MG63 (cell line): ENCODE results near the gene ADIRF. TPM values are rescaled to one million over a fixed set of nuclear protein-coding genes. Genes with fewer than 3 reads are reported as not detected.
A peak's percentile ranks its signal among the peaks of the same experiment; 100 is the strongest.
"Not testable (repeated sequence)": the region's sequence is repeated elsewhere in the genome, so short reads cannot be mapped to it uniquely, and the experiment has no call there.

Source experiments
- DNase-seq: peaks from one replicate; pipeline ENCODE4 v3.0.0-alpha.2; 2020
- H3K27me3 ChIP-seq: fragments of 250-450 bp; sonication (Bioruptor Pico); 2 replicates; pipeline ENCODE4 v1.5.1; 2020; ENCODE audit warnings: mild to moderate bottlenecking, moderate library complexity
- H3K36me3 ChIP-seq: fragments of 250-450 bp; sonication (Bioruptor Pico); 2 replicates; pipeline ENCODE4 v1.5.1; 2020; ENCODE audit warnings: mild to moderate bottlenecking, moderate library complexity
- H3K4me3 ChIP-seq: fragments of 250-450 bp; sonication (Bioruptor Pico); 2 replicates; pipeline ENCODE4 v1.5.1; 2020; ENCODE audit warnings: mild to moderate bottlenecking, moderate library complexity
- H3K9me3 ChIP-seq: fragments of 250-450 bp; sonication (Bioruptor Pico); 2 replicates; pipeline ENCODE4 v1.5.1; 2020; ENCODE audit warnings: mild to moderate bottlenecking, moderate library complexity
- total RNA-seq: library from RNA; depleted of rRNA; stranded (reverse); fragments of >200 nt; shearing (Covaris generic); gene quantifications from 2 replicates; pipeline ENCODE4 v1.2.3, GENCODE V29; 2014; ENCODE audit warnings: low replicate concordance; rRNA removed

The ADIRF gene
- total RNA-seq, result 165 and 212 TPM in 2 replicates

DNA sequence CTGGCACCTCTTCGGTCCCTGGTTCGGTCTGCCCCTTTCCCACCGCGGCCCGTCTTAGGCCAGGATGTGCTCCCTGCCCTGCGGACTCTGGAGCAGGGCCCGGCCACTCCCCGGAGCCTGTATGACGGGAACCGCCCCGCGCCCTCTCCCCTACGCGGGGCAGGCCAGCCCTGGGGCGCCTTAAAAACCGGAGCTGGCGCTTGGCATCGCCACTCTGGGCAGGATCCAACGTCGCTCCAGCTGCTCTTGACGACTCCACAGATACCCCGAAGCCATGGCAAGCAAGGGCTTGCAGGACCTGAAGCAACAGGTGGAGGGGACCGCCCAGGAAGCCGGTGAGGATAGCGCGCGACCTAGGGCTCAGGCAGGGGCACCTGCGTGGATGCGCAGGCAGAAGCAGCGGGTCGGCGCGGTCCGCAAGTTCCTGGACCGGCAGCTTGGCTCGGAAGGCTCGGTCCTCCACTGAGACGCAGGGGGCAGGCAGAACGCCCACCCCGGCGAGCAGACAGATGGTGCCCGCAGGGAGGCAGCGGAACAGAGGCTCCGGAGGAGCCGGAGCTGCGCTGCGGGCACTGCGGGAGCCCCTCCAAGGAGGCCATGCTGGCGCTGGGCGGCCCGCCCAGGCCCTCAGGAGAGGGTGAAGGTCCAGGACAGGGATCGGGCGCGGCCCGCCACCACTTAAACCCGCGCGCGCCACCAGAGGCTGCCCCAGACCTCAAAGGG is at the start of gene ADIRF:
TSS of gene ADIRF (plus strand) at position 212 of the 723 bp plus-strand sequence. CDS start at position 275, 63 bp downstream.
- Histone ChIP-seq H3K27me3 (no peaks in the 10 kb centered on the region), H3K36me3 (peaks cover 21% of the 10 kb centered on the region), H3K9me3 (no peaks in the 10 kb centered on the region), H3K4me3 (peak within 1 kb of the TSS; percentile 83)
- DNase-seq, result peak; percentile 89

- no peak for DNase-seq
- no peaks in the 10 kb centered on the region for H3K9me3 ChIP-seq
- peaks cover 40% of the 10 kb centered on the region for H3K36me3 ChIP-seq
Observed at GRCh38 chr10:86922553-86922961, 45.7 kb upstream of the ADIRF start.

GRCh38 chr10:86929468-86930380 is 38.6 kb upstream of the ADIRF start:
- Histone ChIP-seq H3K4me3 (no peak overlapping the region), H3K36me3 (peaks cover 22% of the 10 kb centered on the region)

More at GRCh38 chr10:86922553-86922961, 45.7 kb upstream of the ADIRF start:
- Histone ChIP-seq H3K27me3 (no peaks in the 10 kb centered on the region), H3K4me3 (no peak overlapping the region)

DNA sequence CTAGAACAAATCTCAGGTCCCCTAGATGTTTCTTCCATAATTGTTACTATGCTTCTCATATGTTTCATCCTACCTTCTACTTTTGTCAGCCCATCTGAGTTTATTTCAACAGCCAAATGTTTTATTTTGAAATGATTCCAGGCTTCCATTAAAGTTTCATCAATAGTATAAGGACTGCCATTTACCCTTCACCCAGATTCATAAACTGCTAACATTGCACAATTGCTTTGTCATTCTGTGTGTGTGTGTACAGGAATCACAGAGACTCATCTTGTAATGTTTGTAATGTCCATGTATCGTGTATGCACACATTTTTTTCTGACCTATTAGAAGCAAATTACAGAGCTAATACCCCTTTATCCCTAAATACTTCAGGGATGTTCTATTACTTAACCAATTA is 36.4 kb upstream of the ADIRF start:
- Histone ChIP-seq H3K27me3 (no peaks in the 10 kb centered on the region), H3K9me3 (no peaks in the 10 kb centered on the region), H3K4me3 (no peak overlapping the region), H3K36me3 (peaks cover 22% of the 10 kb centered on the region)
- no peak for DNase-seq

More at GRCh38 chr10:86929468-86930380, 38.6 kb upstream of the ADIRF start:
- no peak for DNase-seq
- Histone ChIP-seq H3K27me3 (no peaks in the 10 kb centered on the region), H3K9me3 (no peaks in the 10 kb centered on the region)

DNA sequence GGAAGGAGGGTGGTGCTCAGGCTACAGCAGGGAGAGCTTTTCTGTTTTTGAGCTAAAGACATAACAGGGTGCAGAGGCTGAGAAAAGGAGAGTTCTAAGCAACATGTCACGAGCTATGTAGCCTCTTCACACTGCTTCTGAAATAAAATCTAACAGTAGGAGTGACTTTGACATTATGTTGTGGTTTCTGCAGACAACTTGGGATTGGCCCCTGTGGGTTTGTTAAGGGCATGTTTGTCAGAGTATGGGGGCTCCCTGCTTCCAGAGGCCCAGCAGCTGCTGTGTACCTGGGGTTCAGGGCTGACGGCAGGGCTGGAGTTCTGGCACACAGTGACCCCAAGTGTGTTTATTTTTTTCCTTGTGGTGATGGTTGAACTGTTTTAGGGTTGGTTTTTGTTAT is 35.6 kb upstream of the ADIRF start:
- no peaks in the 10 kb centered on the region for H3K9me3 ChIP-seq
- DNase-seq, result no peak
- no peaks in the 10 kb centered on the region for H3K27me3 ChIP-seq
- H3K4me3 ChIP-seq, result no peak overlapping the region
- H3K36me3 ChIP-seq, result peaks cover 18% of the 10 kb centered on the region

- not testable (repeated sequence) for H3K27me3 ChIP-seq, H3K4me3 ChIP-seq, H3K9me3 ChIP-seq, DNase-seq
- peaks cover 18% of the 10 kb centered on the region for H3K36me3 ChIP-seq
Observed at GRCh38 chr10:86934162-86934711, 34.0 kb upstream of the ADIRF start.

DNA sequence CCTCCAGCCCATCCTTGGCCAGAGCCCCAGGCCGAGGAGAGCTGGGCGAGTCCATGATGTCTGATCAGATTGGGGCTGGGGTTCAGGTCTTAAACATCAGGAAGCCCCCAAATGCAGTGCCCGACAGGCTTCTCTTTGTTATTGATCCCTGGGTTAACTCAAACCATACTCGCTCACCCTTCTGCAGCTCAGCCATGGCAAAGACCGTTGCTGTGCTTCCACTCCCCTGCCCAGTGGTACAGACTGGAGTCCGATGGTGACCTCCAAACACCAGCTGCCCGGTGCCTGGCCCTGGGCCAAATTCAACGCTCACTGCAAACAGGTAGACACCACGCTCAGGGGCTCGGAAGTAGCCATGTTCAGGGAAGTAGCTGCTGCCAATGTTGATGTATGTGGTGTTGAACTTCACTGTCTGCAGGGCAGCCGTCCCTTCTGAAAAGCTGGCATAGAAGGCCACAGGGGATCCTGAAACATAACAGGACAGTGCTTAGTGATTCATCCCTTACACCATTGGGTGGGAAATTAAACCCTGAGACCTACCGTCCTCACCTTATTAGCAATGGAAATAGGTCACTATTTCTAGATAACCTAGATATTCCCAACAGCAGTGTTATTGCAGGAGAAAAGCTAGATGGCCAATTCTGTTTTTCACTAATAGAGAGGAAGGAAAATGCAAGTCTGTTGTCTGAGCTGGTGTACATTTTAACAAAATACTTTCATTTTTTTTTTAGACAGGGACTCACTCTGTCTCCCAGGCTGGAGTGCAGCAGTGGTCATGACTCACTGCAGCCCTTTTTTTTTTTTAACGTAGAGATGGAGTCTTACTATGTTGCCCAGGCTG is 31.4 kb upstream of the ADIRF start:
- Histone ChIP-seq H3K4me3 (no peak overlapping the region), H3K9me3 (no peaks in the 10 kb centered on the region), H3K27me3 (no peaks in the 10 kb centered on the region), H3K36me3 (peaks cover 4% of the 10 kb centered on the region; the same call in 1 of the 2 replicates)
- DNase-seq, result no peak

GRCh38 chr10:86937502-86938154 is 30.7 kb upstream of the ADIRF start:
- no peak for DNase-seq
- no peaks in the 10 kb centered on the region for H3K27me3 ChIP-seq
- H3K4me3 ChIP-seq, result no peak overlapping the region

GRCh38 chr10:86938260-86938659 is 30.0 kb upstream of the ADIRF start:
- Histone ChIP-seq H3K4me3 (no peak overlapping the region), H3K9me3 (no peaks in the 10 kb centered on the region)
- DNase-seq, result no peak

More at GRCh38 chr10:86937502-86938154, 30.7 kb upstream of the ADIRF start:
- H3K9me3 ChIP-seq, result no peaks in the 10 kb centered on the region
- no peaks in the 10 kb centered on the region for H3K36me3 ChIP-seq

GRCh38 chr10:86940076-86940475 is 28.2 kb upstream of the ADIRF start:
- H3K9me3 ChIP-seq, H3K4me3 ChIP-seq, DNase-seq, H3K36me3 ChIP-seq, H3K27me3 ChIP-seq: not testable (repeated sequence)

More at GRCh38 chr10:86938260-86938659, 30.0 kb upstream of the ADIRF start:
- Histone ChIP-seq H3K27me3 (no peaks in the 10 kb centered on the region), H3K36me3 (no peaks in the 10 kb centered on the region)

- no peak for DNase-seq
- Histone ChIP-seq H3K9me3 (no peaks in the 10 kb centered on the region), H3K4me3 (no peak overlapping the region), H3K36me3 (no peaks in the 10 kb centered on the region), H3K27me3 (no peaks in the 10 kb centered on the region)
Observed at GRCh38 chr10:86940677-86941076, 27.6 kb upstream of the ADIRF start.

DNA sequence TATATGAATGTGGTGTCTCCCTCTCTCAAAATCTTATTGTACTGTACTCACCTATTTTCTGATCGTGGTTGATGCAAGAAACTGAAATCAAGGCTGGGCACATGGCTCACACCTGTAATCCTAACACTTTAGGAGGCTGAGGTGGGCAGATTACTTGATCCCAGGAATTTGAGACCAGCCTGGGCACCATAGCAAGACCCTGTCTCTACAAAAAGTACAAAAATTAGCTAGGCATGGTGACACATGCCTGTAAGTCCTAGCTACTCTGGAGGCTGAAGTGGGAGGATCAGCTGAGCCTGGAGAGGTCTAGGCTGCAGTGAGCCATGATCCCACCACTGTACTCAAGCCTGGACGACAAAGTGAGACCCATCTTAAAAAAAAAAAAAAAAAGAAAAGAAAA is 26.9 kb upstream of the ADIRF start:
- H3K4me3 ChIP-seq, result no peak overlapping the region
- no peaks in the 10 kb centered on the region for H3K36me3 ChIP-seq
- H3K27me3 ChIP-seq, result no peaks in the 10 kb centered on the region
- H3K9me3 ChIP-seq, result no peaks in the 10 kb centered on the region
- DNase-seq, result no peak

DNA sequence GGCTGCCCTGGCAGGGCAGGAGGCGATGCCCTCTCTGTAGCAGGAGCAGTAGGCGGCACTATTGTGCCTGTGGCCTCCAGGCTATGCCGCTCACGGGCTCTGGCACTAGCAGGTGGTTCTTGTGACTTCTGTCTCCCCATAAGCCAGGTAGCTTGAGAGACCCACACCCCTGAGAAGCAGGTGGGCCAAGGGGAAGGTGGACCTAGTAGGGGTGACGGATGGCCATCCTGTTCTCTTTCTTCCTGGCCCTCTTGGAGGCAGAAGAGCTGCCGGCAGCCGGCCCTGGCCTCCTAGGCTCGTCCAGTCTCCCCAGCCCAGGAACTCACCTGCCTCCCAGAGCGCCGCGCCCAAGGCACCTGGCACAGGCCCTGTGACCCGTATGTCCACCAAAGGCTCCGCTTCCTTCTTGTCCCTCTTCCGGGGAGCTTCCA is 26.3 kb upstream of the ADIRF start:
- no peaks in the 10 kb centered on the region for H3K36me3 ChIP-seq
- H3K4me3 ChIP-seq, result no peak overlapping the region
- H3K9me3 ChIP-seq, result no peaks in the 10 kb centered on the region
- DNase-seq, result no peak
- H3K27me3 ChIP-seq, result no peaks in the 10 kb centered on the region

- H3K4me3 ChIP-seq, result no peak overlapping the region
- no peaks in the 10 kb centered on the region for H3K27me3 ChIP-seq
- no peak for DNase-seq
- H3K36me3 ChIP-seq, result no peaks in the 10 kb centered on the region
- H3K9me3 ChIP-seq, result no peaks in the 10 kb centered on the region
Observed at GRCh38 chr10:86942441-86943315, 25.6 kb upstream of the ADIRF start.
